SKM-1 (cell line): ENCODE measurements around the gene CHRM3.
A peak's percentile ranks its signal among the peaks of the same experiment; 100 is the strongest.

Source experiments
- DNase-seq: peaks from one replicate; lab custom pipeline; 2025; ENCODE audit not compliant: unreplicated experiment; lab: John Stamatoyannopoulos, UW

Gene CHRM3

GRCh38 chr1:239394107-239394506 is 7.7 kb downstream of the CHRM3 start:
- DNase-seq: no peak

- no peak for DNase-seq
Measured at GRCh38 chr1:239413916-239414315, 27.5 kb downstream of the CHRM3 start.

- no peak for DNase-seq
Measured at GRCh38 chr1:239417221-239417620, 30.9 kb downstream of the CHRM3 start.

- no peak for DNase-seq
Measured at GRCh38 chr1:239417986-239418640, 31.7 kb downstream of the CHRM3 start.

DNA sequence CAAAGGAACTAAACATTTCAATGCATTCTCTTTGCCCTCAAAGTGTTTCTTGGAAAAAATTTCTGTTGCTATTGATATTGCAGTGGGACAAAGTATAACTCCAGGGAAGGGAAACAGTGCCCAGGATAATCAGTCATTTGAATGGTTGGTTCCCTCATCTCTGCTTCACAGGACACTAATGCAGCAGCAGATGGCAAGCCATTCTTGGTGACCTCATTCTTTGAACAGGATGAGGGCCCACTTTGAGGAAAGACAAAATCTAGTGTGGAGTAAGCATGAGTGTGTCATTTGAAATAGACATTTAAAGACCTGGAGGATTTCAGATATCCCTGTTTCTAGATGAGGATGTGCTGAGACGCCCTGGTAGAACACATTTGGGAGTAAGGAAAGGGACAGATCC is 32.3 kb downstream of the CHRM3 start:
- no peak for DNase-seq

DNA sequence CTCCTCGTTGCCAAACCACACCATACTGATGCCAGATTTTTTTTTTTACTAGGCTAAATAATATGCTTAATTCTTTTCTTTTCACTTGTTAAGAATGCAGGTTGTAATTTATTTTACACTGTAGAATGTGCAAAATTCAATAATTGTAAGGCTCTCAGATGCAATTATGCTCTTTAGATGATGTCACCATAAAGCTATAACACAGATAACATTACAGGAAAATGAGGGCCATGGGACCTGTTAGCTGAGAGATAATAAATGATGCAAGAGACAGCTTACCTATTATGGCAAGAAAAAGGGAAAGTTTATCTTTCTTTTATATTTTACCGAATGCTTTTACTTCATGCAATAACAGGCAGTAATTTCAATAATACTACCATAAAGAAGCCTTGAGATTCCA is 35.4 kb downstream of the CHRM3 start:
- DNase-seq: no peak

GRCh38 chr1:239422818-239423217 is 36.5 kb downstream of the CHRM3 start:
- DNase-seq: no peak

- DNase-seq: peak; percentile 51
Measured at GRCh38 chr1:239426821-239427475, 40.6 kb downstream of the CHRM3 start.

GRCh38 chr1:239427712-239428111 is 41.3 kb downstream of the CHRM3 start:
- no peak for DNase-seq

- no peak for DNase-seq
Measured at GRCh38 chr1:239428120-239428710, 41.8 kb downstream of the CHRM3 start.

GRCh38 chr1:239429163-239429562 is 42.8 kb downstream of the CHRM3 start:
- DNase-seq: no peak

GRCh38 chr1:239432255-239432654 is 45.9 kb downstream of the CHRM3 start:
- no peak for DNase-seq

GRCh38 chr1:239434181-239434580 is 47.8 kb downstream of the CHRM3 start:
- DNase-seq: no peak
